NCI-H82 treated with DMSO at 0.1 percent for 48 hours (cell line): ENCODE results near the gene ITLN1.
"Not testable (repeated sequence)": the region's sequence is repeated elsewhere in the genome, so short reads cannot be mapped to it uniquely, and the experiment has no call there.

Source experiments
- DNase-seq: peaks from one replicate; lab custom pipeline; 2025; ENCODE audit not compliant: unreplicated experiment; lab: John Stamatoyannopoulos, UW

ITLN1 gene

DNA sequence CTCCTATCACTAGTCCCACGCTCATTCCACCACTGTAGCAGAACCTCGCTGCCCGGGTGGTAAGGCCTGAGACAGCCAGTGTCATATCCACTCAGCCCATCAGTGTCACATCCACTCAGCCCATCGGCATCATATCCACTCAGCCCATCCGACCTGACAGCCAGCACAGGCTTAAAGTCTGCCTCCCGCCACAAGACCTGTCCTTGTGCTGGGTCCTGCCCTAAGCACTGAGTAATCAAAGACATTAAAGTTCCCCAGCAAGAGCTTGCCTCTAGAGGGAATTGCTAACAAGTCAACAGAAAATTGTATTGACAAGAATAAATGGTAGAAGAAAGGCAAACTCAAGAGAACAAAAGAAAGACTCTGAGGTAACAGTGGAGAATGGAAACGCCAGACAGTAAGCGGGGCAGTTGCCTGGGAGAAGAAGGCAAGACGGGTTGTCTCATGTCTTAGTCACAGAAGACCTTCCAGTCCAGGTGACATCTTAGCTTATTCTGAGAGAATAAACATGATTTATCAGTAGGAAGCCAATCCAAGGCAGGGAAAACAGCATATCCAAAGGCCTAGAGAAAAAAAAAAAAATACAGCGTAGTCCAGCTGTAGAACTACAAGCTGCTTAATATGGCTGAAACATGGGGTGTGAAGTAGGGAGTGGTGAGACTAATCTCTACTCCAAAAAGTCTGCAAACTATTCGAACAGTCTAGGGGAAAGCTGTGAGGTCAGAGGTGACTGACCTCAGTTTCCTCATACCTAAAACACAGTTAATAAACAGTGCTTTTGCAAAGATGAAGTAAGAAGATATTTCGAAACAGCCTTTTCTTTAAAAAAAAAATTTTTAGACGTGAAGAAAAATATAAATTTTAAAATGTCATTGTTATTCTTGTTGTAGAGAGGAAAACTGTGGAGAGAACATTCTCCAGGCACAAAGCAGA lies 1.1 kb downstream of the ITLN1 start:
- no peak for DNase-seq

DNA sequence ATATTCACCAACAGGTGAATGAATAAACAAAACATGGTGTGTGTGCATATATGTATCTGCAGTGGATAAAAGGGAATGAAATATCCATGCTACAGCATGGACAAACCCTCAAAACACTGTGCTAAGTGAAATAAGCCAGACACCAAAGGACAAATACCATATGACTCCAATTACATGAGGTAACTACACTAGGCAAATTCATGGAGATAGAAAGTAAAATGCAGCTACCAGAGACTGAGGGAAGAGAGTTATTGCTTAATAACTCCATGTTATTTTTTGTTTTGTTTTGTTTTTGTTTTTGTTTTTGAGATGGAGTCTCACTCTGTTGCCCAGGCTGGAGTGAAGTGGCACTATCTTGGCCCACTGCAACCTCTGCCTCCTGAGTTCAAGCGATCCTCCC lies 2.4 kb downstream of the ITLN1 start:
- DNase-seq = no peak

DNA sequence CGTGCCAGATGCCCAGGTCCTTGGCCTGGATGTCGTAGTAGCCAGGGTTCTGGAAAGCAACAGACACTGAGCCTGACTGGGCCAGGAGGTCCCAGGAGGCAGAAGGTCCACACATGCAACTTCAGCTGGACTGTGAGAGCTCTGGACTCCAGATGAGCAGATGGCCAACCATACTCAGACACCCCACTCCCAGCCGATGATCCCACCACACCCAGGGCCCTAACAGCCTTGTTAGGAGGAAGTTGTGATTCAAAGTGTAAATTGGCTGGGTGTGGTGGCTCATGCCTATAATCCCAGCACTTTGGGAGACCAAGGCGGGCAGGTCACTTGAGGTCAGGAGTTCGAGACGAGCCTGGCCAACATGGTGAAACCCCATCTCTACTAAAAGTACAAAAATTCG lies 3.7 kb downstream of the ITLN1 start:
- DNase-seq = not testable (repeated sequence)

DNA sequence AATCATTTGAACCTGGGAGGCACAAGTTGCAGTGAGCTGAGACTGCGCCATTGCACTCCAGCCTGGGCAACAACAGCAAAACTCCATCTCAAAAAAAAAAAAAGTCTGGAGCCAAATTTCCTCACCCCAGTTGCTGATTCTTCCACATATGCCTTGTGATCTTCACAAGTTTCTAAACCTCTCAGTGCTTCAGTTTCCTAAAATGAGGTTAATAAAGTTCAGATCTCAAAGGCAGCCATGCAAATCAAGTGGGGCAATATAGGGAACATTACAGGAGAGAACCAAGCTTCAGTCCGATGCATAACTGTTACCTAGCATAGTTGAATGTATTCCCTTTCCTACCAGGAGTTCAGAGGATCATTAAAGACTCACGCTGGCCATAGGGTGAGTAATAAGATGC lies 4.8 kb downstream of the ITLN1 start:
- no peak for DNase-seq

DNA sequence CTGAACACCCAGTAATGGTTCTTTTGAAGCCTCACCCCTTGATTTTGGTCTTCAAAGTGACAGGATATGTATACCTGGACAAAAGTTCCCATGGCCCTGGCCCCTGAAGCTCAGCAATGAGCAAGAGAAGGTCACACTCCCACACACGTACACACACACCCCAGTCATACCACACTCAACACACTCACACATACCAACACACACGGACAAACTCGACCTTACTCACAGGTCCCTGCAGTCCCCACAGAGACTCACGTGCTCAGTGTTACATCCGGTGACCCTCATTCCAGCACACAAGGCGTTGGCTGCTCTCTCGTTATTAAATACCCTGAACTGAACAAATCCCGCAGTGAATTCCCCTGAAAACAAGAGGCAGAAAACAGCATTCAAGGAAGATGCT lies 5.9 kb downstream of the ITLN1 start:
- DNase-seq = no peak

DNA sequence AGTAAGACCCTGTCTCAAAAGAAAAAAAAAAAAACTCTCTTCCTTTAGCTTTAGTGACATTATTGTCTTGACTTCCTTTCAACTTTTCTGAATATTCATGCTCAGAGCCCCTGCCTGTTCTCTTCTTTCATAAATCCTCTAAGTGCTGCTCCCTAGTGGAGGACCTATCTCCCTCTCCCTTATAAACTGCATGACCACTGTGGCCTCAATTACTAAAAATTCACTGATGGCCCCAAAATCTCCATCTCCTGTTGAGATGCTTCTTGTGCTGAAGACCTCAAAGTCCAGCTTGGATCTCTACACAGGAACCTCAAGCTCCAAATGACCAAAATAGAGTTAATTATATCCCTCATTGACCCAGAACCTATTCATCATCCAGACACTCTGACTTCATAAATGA lies 7.8 kb downstream of the ITLN1 start:
- no peak for DNase-seq

DNA sequence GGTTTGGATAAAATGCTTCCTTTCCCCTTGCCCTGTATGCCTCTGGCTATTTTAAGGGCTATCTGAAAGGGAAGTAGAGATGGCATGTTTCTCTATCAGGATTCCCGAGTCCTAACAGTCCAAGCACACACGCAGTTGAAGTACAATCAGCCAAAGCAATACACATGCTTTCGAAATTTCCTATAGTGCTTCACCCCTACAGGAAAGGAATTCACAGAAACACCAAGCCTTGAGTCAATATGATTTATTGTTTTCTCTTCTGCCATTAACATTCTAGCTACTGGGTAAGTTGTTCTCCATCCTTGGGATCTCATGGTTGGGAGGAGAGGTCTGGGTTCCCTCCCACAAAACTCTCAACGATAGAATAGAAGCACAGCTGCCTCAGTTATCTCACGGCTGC lies 8.7 kb downstream of the ITLN1 start:
- no peak for DNase-seq

DNA sequence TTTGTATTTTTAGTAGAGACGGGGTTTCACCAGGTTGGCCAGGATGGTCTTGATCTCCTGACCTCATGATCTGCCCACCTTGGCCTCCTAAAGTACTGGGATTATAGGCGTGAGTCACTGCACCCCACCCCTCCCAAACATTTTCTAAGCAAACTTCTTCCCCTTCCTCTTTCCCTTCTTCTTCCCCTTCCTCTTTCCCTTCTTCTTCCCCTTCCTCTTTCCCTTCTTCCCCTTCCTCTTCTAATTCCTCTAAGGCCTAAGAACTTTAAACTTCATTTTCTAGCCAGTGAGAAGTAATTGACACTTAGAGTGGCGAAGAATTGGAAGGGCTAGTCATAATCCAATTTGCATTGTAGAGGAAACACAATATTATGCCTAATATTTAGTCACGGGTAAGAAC lies 9.4 kb downstream of the ITLN1 start:
- not testable (repeated sequence) for DNase-seq

DNA sequence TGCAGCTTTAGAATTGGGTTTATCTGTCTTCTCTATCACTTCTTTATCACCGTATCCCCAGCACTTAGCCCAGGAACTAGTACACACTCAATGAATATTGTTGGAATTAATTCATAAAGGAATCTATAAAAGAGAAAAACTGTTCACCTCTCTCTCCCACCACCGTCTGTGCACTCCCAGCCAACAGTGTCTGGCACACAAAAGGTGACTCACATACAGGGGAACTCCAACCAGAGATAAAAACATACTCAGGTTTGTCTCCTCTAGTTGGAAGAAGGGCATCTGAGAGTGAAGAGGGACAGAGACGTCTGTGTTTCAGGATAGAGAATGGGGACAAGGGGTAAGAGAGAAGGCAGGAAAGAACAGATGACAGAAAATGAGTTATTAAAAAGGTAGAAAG lies 10.0 kb downstream of the ITLN1 start:
- no peak for DNase-seq

DNA sequence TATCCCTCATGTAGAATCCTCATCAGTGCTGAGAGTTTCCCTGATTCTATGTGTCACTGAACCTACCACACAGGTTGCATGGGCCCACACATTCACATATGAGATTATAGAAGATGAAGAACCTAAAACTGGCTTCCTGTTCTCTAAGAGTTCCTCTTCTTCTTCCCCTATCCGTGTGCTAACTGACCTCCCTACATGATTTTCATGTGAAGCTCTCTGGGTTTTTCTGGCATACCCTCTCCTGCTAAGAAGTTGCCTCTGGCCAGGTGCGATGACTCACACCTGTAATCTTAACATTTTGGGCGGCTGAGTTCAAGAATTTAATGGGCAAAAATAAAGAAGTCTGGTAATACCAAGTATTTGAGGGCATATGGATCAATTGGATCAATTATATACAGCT lies 16.8 kb downstream of the ITLN1 start:
- DNase-seq = no peak

DNA sequence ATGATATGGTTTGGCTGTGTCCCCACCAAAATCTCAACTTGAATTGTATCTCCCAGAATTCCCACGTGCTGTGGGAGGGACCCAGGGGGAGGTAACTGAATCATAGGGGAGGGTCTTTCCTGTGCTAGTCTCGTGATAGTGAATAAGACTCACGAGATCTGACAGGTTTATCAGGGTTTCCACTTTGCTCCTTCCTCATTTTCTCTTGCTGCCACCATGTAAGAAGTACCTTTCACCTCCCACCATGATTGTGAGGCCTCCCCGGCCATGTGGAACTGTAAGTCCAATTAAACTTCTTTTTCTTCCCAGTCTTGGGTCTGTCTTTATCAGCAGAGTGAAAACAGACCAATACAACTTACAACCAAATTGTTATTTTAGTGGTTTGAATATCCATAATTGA lies 17.3 kb downstream of the ITLN1 start:
- not testable (repeated sequence) for DNase-seq

DNA sequence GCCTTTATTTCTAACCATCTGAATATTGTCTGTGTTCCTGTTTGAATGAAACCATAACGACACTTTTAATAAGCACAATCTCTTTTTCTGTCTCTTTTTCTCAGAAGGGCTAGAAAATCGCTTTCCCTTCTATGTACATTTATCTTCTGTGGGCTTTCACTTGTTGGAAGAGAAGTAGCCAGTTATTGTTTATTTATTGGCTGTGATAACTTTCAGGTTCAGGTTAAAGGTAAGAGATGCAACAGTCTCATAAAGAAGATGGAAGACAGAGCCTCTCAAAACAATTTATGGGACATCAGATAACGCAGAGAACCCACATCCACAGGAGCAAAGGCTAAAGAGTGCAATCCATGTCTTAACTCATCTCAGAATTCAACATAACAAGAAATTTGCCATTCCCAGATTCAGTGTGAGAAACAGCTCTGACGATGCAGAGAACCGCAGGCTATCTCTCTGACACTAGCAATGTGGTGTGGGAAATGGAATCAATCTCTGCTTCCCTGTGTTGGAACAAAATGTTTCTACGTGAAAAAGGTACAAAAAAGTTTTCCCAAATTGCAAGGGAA lies 18.2 kb downstream of the ITLN1 start:
- no peak for DNase-seq

DNA sequence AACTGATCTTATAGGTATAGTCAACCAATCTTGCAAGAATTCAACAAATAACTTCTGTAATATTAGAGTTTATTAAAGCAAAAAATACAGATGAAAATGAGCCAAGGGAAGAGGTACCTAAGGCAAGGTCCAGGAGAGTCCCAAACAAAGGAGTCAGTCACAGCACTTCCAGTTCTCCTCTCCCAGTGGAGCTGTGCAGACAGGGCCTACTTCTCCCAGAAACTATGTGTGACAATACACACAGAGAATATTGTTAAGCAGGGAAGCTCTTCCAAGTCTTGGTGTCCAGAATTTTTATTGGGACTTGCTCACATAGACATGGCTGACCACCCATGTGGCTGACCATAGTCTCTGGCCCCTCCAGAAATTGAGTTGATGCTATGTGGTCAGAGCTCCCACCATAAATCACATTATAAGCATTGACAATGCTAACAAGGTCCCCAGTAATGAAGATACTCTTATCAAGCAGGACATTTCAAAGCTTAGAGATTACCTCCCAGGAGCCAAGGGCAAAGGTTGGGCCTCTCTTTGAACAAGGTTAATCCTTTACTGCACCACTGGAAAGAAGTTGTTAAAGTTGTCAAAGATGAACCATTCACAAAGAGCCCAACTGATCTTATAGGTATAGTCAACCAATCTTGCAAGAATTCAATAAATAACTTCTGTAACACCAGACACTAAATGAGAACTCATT lies 18.8 kb downstream of the ITLN1 start:
- no peak for DNase-seq

DNA sequence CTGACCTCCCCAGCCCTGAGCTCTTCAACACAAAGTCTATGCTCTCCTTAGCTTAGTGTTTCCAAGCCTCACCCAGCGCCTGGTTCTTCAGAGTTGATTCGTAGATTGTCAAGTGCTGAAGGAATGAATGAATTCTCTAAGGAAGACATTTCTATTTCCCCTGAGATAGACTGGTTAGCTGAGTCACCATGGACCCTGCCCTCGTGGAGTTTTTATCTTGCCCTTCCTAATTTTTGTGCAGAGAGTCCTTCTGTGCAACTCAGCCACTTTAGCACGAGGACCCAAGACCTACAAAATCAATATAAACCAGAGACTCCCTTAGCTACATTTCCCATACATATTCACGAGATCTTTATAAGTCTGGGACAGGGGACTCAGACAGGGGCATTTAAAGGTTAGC lies 19.6 kb downstream of the ITLN1 start:
- DNase-seq = no peak

DNA sequence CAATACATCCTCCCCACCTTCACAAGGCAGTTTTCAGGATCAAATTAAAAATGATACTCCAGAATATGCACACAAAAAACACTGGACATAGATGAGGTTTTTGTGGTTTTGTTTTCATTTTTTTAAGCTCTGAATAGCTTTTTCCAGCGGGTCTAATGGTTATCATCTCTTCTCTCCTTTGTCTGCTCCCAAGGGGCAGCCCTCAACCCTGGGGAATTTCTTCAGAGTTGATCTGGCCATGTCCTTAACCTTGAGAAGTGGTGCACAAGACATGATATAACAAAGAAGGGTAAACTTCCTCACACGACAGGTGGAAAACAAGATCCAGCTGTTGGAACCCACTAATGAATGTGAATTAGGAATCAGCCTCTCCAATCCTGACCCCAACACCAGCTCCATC lies 20.8 kb downstream of the ITLN1 start:
- no peak for DNase-seq

DNA sequence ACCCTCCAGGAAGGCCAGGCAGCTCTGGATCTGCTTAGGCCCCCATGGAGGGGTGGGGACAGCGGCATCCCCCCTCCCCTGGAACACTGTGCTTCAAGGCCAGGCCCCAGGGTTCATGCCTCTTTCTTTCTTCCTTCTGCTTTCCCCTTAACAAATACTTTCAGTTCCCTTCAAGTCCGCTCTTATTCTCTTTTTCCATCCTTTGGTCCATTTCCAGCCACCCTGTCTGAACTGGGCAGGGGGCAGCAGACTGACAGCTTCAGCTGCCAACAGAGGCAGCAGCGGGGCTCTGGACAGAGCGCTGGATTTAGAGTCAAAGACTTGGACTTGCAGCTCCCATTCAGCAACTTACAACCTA lies 21.2 kb downstream of the ITLN1 start:
- no peak for DNase-seq

DNA sequence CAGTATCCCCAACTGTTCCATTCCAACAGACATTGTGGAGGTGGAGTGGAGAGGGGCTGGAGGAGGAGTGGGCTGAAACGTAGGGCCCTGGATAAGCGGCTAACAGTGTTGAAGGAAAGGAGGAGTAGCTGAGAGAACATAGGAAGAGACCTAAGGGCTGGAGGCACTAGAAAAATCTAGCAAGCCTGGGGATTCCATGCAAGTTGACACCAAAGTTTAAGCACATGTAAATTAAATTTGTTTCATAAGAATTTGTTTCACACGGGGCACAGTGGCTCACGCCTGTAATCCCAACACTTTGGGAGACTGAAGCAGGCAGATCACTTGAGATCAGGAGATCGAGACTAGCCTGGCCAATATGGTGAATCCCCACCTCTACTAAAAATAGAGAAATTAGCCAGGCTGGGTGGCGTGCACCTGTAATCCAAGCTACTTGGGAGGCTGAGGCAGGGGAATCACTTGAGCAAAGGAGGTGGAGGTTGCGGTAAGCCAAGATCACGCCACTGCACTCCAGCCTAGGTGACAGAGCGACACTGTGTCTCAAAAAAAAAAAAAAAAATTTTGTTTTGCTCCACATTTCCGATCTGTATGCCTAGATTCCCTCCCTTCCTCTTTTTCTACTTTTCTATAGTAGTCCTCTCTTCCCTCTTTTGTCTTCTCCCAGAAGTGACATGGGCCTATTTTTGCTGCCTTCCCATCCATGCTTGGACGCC lies 21.8 kb downstream of the ITLN1 start:
- DNase-seq = no peak

DNA sequence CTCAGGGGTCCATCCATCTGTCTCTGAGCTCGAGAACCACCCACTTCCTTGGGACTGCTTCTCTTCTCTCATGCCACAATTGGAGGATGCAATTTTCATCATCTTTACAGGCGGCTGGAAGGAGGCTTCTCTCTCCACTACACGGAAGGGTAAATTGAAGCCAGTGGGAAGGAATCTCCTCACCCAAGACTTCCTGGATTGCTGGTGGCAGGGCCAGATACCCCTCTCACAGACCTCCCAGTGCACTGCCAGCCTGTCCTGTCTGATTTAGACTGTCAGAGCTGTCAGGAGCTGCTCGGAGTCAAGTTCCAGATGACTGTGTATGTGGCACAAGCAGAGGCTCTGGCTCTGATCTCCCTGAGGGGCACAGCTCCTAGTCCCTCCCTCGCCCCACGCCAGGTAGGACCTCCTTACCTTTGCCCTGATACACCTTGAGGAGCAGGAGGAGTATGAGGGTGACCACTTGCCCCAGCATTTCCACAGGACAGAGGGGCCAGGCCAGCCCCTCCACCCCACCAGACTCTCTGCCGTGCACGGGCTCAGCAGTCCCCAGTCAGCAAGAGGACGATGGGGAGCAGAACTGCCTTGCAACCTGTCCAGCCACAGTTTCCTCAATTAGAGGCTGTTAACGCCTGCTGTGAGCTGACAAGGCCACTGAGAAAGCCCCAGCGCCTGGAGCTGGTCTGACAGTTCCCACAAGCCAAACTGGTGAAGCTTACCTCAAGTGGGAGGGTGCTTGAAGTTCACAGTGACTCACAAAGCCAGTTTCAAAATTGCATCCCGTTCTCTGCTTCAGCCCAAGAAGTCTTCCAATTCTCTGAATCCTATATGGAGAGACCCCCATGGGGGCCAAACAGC lies 22.5 kb downstream of the ITLN1 start, which contains the start of gene CD244:
TSS of gene CD244 (minus strand) at position 685 of the 858 bp plus-strand sequence. CDS start at position 475, 210 bp downstream.
- DNase-seq = no peak

DNA sequence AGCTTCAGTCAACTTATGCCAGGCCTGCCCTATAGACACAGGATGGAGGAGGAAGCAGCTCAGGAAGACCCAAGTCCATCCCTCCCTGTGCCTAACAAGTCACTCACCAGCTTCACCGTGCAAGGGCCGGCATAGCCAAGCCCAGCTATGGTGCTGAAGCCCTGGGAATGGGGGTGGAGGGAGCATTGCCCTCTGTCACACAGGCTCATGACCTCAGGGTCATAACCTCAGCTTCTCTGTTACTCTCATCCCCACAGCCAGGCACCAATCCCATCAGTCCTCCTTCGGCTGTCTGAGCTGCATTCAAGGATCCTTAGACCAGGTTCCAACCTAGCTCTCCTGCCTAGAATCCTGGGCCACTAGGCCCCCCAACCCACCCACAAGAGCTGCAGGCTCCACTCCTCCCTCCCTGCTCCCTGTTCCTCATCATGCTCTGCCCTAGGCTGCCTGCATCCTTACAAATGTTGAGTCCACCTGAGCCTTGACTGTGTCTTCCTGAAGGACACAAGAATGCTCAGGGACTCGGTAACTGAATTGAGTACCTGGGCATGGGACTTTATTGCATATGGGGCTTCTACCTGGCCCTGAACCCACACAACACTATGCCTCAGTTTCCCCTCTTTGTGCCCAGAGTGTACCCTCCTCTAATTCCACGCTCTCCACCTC lies 24.0 kb downstream of the ITLN1 start:
- DNase-seq = no peak

DNA sequence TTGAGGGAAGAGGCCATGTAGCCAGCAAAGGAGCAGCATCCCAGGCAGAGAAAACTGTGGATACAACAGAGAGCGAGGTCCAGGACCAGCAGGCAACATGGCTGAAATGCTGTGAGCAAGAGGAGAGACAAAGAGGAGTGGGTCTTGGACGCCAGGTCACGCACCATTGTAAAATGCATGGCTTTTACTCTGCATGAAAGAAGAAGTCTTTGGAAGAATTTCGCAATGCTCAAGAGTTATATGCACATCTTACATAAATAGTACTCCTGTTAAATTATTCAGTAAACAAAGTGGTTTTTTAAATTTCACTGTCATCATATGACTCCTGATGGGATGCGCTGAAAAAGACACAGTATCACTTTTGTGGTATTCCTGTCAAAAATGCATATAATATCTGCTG lies 25.8 kb downstream of the ITLN1 start:
- no peak for DNase-seq
